Endothelial cell of umbilical vein (primary cell): ENCODE measurements around the gene FGF5. TPM values are rescaled to one million over a fixed set of nuclear protein-coding genes. Genes with fewer than 3 reads are reported as not detected.

Source experiments
- BruUV-seq: library from RNA; stranded (reverse); fragments of 400-500 nt; replicated peaks from 2 replicates; lab custom pipeline; 2021; lab: Mats Ljungman, UMichigan
- CTCF ChIA-PET: fragments of 300-600, 350-600 bp; sonication (Branson Sonifier 250); formaldehyde crosslinking; loops from one replicate; lab custom pipeline; 2021; ENCODE audit warnings: antibody characterized with exemption, inconsistent platforms; lab: Charles Lee
- POLR2A ChIA-PET: fragments of 300-600, 350-600 bp; sonication (Branson Sonifier 250); formaldehyde crosslinking; loops from one replicate; lab custom pipeline; 2021; ENCODE audit warnings: antibody characterized with exemption, inconsistent platforms; lab: Charles Lee
- DNase-seq: peaks from one replicate; pipeline ENCODE4 v3.0.0-alpha.2; 2011; ENCODE audit warnings: low read depth, low spot score
- FAIRE-seq: peaks from 2 replicates; lab custom pipeline; 2011; peaks lifted over from hg19 to GRCh38; lab: Jason Lieb, UNC
- H2AFZ ChIP-seq: 2 replicates; pipeline ENCODE4 v1.6.0; 2012; ENCODE audit warnings: low read depth, low read length, control low read depth, inconsistent platforms
- H3K27ac ChIP-seq: 2 replicates; pipeline ENCODE4 v1.5.1; 2011; ENCODE audit warnings: low read depth, mild to moderate bottlenecking, control low read depth, low read length, moderate library complexity; ENCODE audit not compliant: insufficient read depth
- H3K27me3 ChIP-seq, 2 experiments: 2 replicates each; pipeline versions ENCODE4 v1.6.0 to v1.6.1; 2011; ENCODE audit warnings: low read length in 2 of 2, mixed read lengths in 1 of 2; ENCODE audit not compliant: control insufficient read depth in 2 of 2, insufficient read depth in 2 of 2
- H3K36me3 ChIP-seq, 2 experiments: 2 replicates in 1 of 2; 3 replicates in 1 of 2; pipeline ENCODE4 v1.5.1; 2011; ENCODE audit warnings: low read length in 2 of 2, mild to moderate bottlenecking in 1 of 2, moderate library complexity in 1 of 2; ENCODE audit not compliant: control insufficient read depth in 2 of 2, insufficient read depth in 2 of 2; ENCODE audit errors: extremely low read depth in 1 of 2
- H3K4me1 ChIP-seq: 3 replicates; pipeline ENCODE4 v1.5.1; 2011; ENCODE audit warnings: mild to moderate bottlenecking, low read length; ENCODE audit not compliant: control insufficient read depth, insufficient read depth; ENCODE audit errors: extremely low read depth
- H3K4me2 ChIP-seq: 2 replicates; pipeline ENCODE4 v1.6.1; 2011; ENCODE audit warnings: low read length, control low read depth, mixed read lengths; ENCODE audit not compliant: insufficient read depth
- H3K4me3 ChIP-seq, 3 experiments: fragments of 200-600 bp in 1 of 3; sonication (generic), shearing (Covaris generic) in 1 of 3; replicated peaks in 1 of 3; 2 replicates each; pipeline ENCODE4 v1.5.1; 2011 to 2016; ENCODE audit warnings: control low read depth in 3 of 3, low read length in 3 of 3, mild to moderate bottlenecking in 2 of 3, inconsistent platforms in 1 of 3, low read depth in 1 of 3, moderate library complexity in 1 of 3; ENCODE audit not compliant: insufficient read depth in 1 of 3
- H3K79me2 ChIP-seq: 2 replicates; pipeline ENCODE4 v1.6.0; 2012; ENCODE audit warnings: low read length, inconsistent platforms; ENCODE audit not compliant: control insufficient read depth, insufficient read depth
- H3K9ac ChIP-seq: replicated peaks from 2 replicates; pipeline ENCODE3; 2011; ENCODE audit warnings: low read length, control low read depth; ENCODE audit not compliant: insufficient read depth; ENCODE audit errors: extremely low read depth
- H3K9me1 ChIP-seq: replicated peaks from 3 replicates; pipeline ENCODE4 v1.6.0; 2011; ENCODE audit warnings: mild to moderate bottlenecking, low read length; ENCODE audit not compliant: control insufficient read depth, insufficient read depth; ENCODE audit errors: extremely low read depth
- H3K9me3 ChIP-seq: replicated peaks from 2 replicates; pipeline ENCODE4 v1.5.1; 2012; ENCODE audit warnings: low read length, inconsistent platforms; ENCODE audit not compliant: control insufficient read depth, insufficient read depth
- H4K20me1 ChIP-seq: replicated peaks from 2 replicates; pipeline ENCODE3; 2011; ENCODE audit warnings: mild to moderate bottlenecking, low read length; ENCODE audit not compliant: control insufficient read depth, insufficient read depth; ENCODE audit errors: extremely low read depth
- CTCF ChIP-seq, 2 donors: IDR thresholded peaks; 1 replicate in 1 of 2; 2 replicates in 1 of 2; pipeline ENCODE4 v1.5.1; 2011; ENCODE audit warnings: low read length in 2 of 2, mild to moderate bottlenecking in 2 of 2, moderate library complexity in 2 of 2, control low read depth in 1 of 2, inconsistent platforms in 1 of 2, low read depth in 1 of 2; ENCODE audit not compliant: insufficient read depth in 1 of 2; ENCODE audit errors: extremely low read depth in 1 of 2
- EZH2 ChIP-seq: IDR thresholded peaks from 2 replicates; pipeline ENCODE4 v1.6.1; 2012; ENCODE audit warnings: borderline replicate concordance, low read depth, mild to moderate bottlenecking, moderate library complexity, low read length, inconsistent platforms; ENCODE audit not compliant: severe bottlenecking
- FOS ChIP-seq: IDR thresholded peaks from 2 replicates; pipeline ENCODE4 v1.6.1; 2011; ENCODE audit warnings: mild to moderate bottlenecking, low read length, moderate library complexity, borderline replicate concordance; ENCODE audit not compliant: insufficient read depth
- GATA2 ChIP-seq: IDR thresholded peaks from 2 replicates; pipeline ENCODE4 v1.7.0; 2011; ENCODE audit warnings: low read depth, mild to moderate bottlenecking, moderate library complexity, mixed read lengths, low read length; ENCODE audit not compliant: insufficient read length, insufficient read depth
- JUN ChIP-seq: IDR thresholded peaks from 2 replicates; pipeline ENCODE4 v1.6.1; 2011; ENCODE audit warnings: borderline replicate concordance, low read depth; ENCODE audit not compliant: insufficient read length, insufficient read depth
- MAX ChIP-seq: IDR thresholded peaks from 2 replicates; pipeline ENCODE4 v1.6.1; 2011; ENCODE audit not compliant: insufficient read depth, insufficient read length
- MYC ChIP-seq: IDR thresholded peaks from one replicate; pipeline ENCODE4 v1.6.1; 2011; ENCODE audit warnings: mild to moderate bottlenecking, low read depth, low read length
- POLR2A ChIP-seq: IDR thresholded peaks from 2 replicates; pipeline ENCODE4 v1.6.1; 2012; ENCODE audit warnings: low read depth, mild to moderate bottlenecking, control low read depth, low read length
- POLR2AphosphoS5 ChIP-seq: IDR thresholded peaks from 2 replicates; pipeline ENCODE4 v1.6.1; 2012; ENCODE audit warnings: low read depth, mild to moderate bottlenecking, control low read depth, low read length, moderate library complexity; ENCODE audit not compliant: insufficient read depth
- dilution Hi-C: fragments of 300-500 bp; cut with MboI; formaldehyde crosslinking; loops from one replicate; pipeline ENCODE4 v1.15.0; 2019; ENCODE audit warnings: low sequenced_read_pairs; ENCODE audit not compliant: extremely low pct_ligation_motif_present
- intact Hi-C: fragments of 100-400 bp; cut with micrococcal nuclease; formaldehyde crosslinking; loops from one replicate; pipeline ENCODE4 v1.10.0; 2022
- polyA plus RNA-seq, 4 experiments: library from polyadenylated mRNA; depleted of rRNA in 3 of 4; stranded (reverse) in 3 of 4; unstranded in 1 of 4; fragments of >200 nt; gene quantifications; 2 replicates each; pipeline versions ENCODE4 v1.2.1 to v1.2.3, GENCODE V29; 2011 to 2012; ENCODE audit warnings: missing spikeins in 1 of 4
- total RNA-seq: library from RNA; stranded (reverse); gene quantifications from 2 replicates; pipeline ENCODE4 v1.2.3, GENCODE V29; 2021

The FGF5 gene
- total and polyA plus RNA-seq, 2 donors (not counting 3 experiments of a cell fraction or from before 2014, with no cell fraction given) = 0.13 to 0.73 TPM

- H3K4me1 ChIP-seq = peaks cover 8% of the 10 kb centered on the region
- H3K9ac ChIP-seq = no peak overlapping the region
- H3K4me2 ChIP-seq = no peak overlapping the region
- no peak overlapping the region for H2AFZ ChIP-seq
- intact Hi-C loops (no loop called here), dilution Hi-C loops (no loop called here)
- no peak overlapping the region for H3K4me3 ChIP-seq
- H3K9me3 ChIP-seq = no peaks in the 10 kb centered on the region
- DNase-seq (no peak), FAIRE-seq (no peak)
- no peaks in the 10 kb centered on the region for H4K20me1 ChIP-seq
- ChIA-PET CTCF (interaction anchor here (0.6 to 1.0 kb wide), 2 partner anchors 15 to 89 kb away, joined by 3 read pairs; no protein-coding TSS in a partner anchor), POLR2A (no interaction called here)
- no TSS peak for BruUV-seq
- H3K79me2 ChIP-seq = no peaks in the 10 kb centered on the region
- TF ChIP-seq POLR2AphosphoS5 (no peak), CTCF (IDR thresholded peaks at IDR 0.05; ENCODE audit: extremely low read depth in 1 of 2, insufficient read depth in 1 of 2, low read depth in 1 of 2, low read length in 2 of 2) (no peak), GATA2 (no peak)
- no peaks in the 10 kb centered on the region for H3K9me1 ChIP-seq
- H3K27me3 ChIP-seq = peaks cover 0 to 3% of the 10 kb centered on the region in 2 experiments
- no peak overlapping the region for H3K27ac ChIP-seq
- H3K36me3 ChIP-seq = no peaks in the 10 kb centered on the region
These were observed 36.3 kb downstream of the FGF5 start for GRCh38 chr4:80302616-80303223.

- no peaks in the 10 kb centered on the region for H3K79me2 ChIP-seq
- H3K4me2 ChIP-seq = no peak overlapping the region
- BruUV-seq = no TSS peak
- no peaks in the 10 kb centered on the region for H3K27me3 ChIP-seq
- H3K9me3 ChIP-seq = no peaks in the 10 kb centered on the region
- no peak overlapping the region for H3K4me3 ChIP-seq
- H3K9ac ChIP-seq = no peak overlapping the region
- POLR2A ChIA-PET = no interaction called here
- TF ChIP-seq MYC = no peak
- TF ChIP-seq MAX = no peak
- no peak for TF ChIP-seq JUN
- no peak for TF ChIP-seq POLR2AphosphoS5
- no peak for TF ChIP-seq CTCF (IDR thresholded peaks at IDR 0.05; ENCODE audit: extremely low read depth in 1 of 2, insufficient read depth in 1 of 2, low read depth in 1 of 2, low read length in 2 of 2)
- no peak for TF ChIP-seq EZH2
- no peak for TF ChIP-seq GATA2
- TF ChIP-seq POLR2A = no peak
- TF ChIP-seq FOS = no peak
- DNase-seq (no peak), FAIRE-seq (no peak)
- H3K4me1 ChIP-seq = peaks cover 14% of the 10 kb centered on the region
- dilution Hi-C loops (no loop called here), intact Hi-C loops (loop anchor here (2.0 to 5.0 kb wide), 2 partner anchors 39 to 68 kb away; partner anchors contain the start of gene FGF5)
- no peaks in the 10 kb centered on the region for H4K20me1 ChIP-seq
- H2AFZ ChIP-seq = no peak overlapping the region
- no peaks in the 10 kb centered on the region for H3K36me3 ChIP-seq
- H3K9me1 ChIP-seq = no peaks in the 10 kb centered on the region
- CTCF ChIA-PET = interaction anchor here (1.1 kb wide), 1 partner anchor 18 kb away, joined by 3 read pairs; no protein-coding TSS in a partner anchor
- no peak overlapping the region for H3K27ac ChIP-seq
These were observed 39.0 kb downstream of the FGF5 start for GRCh38 chr4:80305466-80305865.
